Endothelial cell of umbilical vein (primary cell): Measurements from ENCODE around the gene PGR. TPM values are rescaled to one million over a fixed set of nuclear protein-coding genes. Genes with fewer than 3 reads are reported as not detected.

ENCODE experiments used
- BruUV-seq: library from RNA; stranded (reverse); fragments of 400-500 nt; replicated peaks from 2 replicates; lab custom pipeline; 2021; lab: Mats Ljungman, UMichigan
- CTCF ChIA-PET: fragments of 300-600, 350-600 bp; sonication (Branson Sonifier 250); formaldehyde crosslinking; loops from one replicate; lab custom pipeline; 2021; ENCODE audit warnings: antibody characterized with exemption, inconsistent platforms; lab: Charles Lee
- POLR2A ChIA-PET: fragments of 300-600, 350-600 bp; sonication (Branson Sonifier 250); formaldehyde crosslinking; loops from one replicate; lab custom pipeline; 2021; ENCODE audit warnings: antibody characterized with exemption, inconsistent platforms; lab: Charles Lee
- DNase-seq: peaks from one replicate; pipeline ENCODE4 v3.0.0-alpha.2; 2011; ENCODE audit warnings: low read depth, low spot score
- FAIRE-seq: peaks from 2 replicates; lab custom pipeline; 2011; peaks lifted over from hg19 to GRCh38; lab: Jason Lieb, UNC
- H2AFZ ChIP-seq: 2 replicates; pipeline ENCODE4 v1.6.0; 2012; ENCODE audit warnings: low read depth, low read length, control low read depth, inconsistent platforms
- H3K27ac ChIP-seq: 2 replicates; pipeline ENCODE4 v1.5.1; 2011; ENCODE audit warnings: low read depth, mild to moderate bottlenecking, control low read depth, low read length, moderate library complexity; ENCODE audit not compliant: insufficient read depth
- H3K27me3 ChIP-seq, 2 experiments: 2 replicates each; pipeline versions ENCODE4 v1.6.0 to v1.6.1; 2011; ENCODE audit warnings: low read length in 2 of 2, mixed read lengths in 1 of 2; ENCODE audit not compliant: control insufficient read depth in 2 of 2, insufficient read depth in 2 of 2
- H3K36me3 ChIP-seq, 2 experiments: 2 replicates in 1 of 2; 3 replicates in 1 of 2; pipeline ENCODE4 v1.5.1; 2011; ENCODE audit warnings: low read length in 2 of 2, mild to moderate bottlenecking in 1 of 2, moderate library complexity in 1 of 2; ENCODE audit not compliant: control insufficient read depth in 2 of 2, insufficient read depth in 2 of 2; ENCODE audit errors: extremely low read depth in 1 of 2
- H3K4me1 ChIP-seq: 3 replicates; pipeline ENCODE4 v1.5.1; 2011; ENCODE audit warnings: mild to moderate bottlenecking, low read length; ENCODE audit not compliant: control insufficient read depth, insufficient read depth; ENCODE audit errors: extremely low read depth
- H3K4me2 ChIP-seq: 2 replicates; pipeline ENCODE4 v1.6.1; 2011; ENCODE audit warnings: low read length, control low read depth, mixed read lengths; ENCODE audit not compliant: insufficient read depth
- H3K4me3 ChIP-seq, 3 experiments: fragments of 200-600 bp in 1 of 3; sonication (generic), shearing (Covaris generic) in 1 of 3; replicated peaks in 1 of 3; 2 replicates each; pipeline ENCODE4 v1.5.1; 2011 to 2016; ENCODE audit warnings: control low read depth in 3 of 3, low read length in 3 of 3, mild to moderate bottlenecking in 2 of 3, inconsistent platforms in 1 of 3, low read depth in 1 of 3, moderate library complexity in 1 of 3; ENCODE audit not compliant: insufficient read depth in 1 of 3
- H3K79me2 ChIP-seq: 2 replicates; pipeline ENCODE4 v1.6.0; 2012; ENCODE audit warnings: low read length, inconsistent platforms; ENCODE audit not compliant: control insufficient read depth, insufficient read depth
- H3K9ac ChIP-seq: replicated peaks from 2 replicates; pipeline ENCODE3; 2011; ENCODE audit warnings: low read length, control low read depth; ENCODE audit not compliant: insufficient read depth; ENCODE audit errors: extremely low read depth
- H3K9me1 ChIP-seq: replicated peaks from 3 replicates; pipeline ENCODE4 v1.6.0; 2011; ENCODE audit warnings: mild to moderate bottlenecking, low read length; ENCODE audit not compliant: control insufficient read depth, insufficient read depth; ENCODE audit errors: extremely low read depth
- H3K9me3 ChIP-seq: replicated peaks from 2 replicates; pipeline ENCODE4 v1.5.1; 2012; ENCODE audit warnings: low read length, inconsistent platforms; ENCODE audit not compliant: control insufficient read depth, insufficient read depth
- H4K20me1 ChIP-seq: replicated peaks from 2 replicates; pipeline ENCODE3; 2011; ENCODE audit warnings: mild to moderate bottlenecking, low read length; ENCODE audit not compliant: control insufficient read depth, insufficient read depth; ENCODE audit errors: extremely low read depth
- CTCF ChIP-seq, 2 donors: IDR thresholded peaks; 1 replicate in 1 of 2; 2 replicates in 1 of 2; pipeline ENCODE4 v1.5.1; 2011; ENCODE audit warnings: low read length in 2 of 2, mild to moderate bottlenecking in 2 of 2, moderate library complexity in 2 of 2, control low read depth in 1 of 2, inconsistent platforms in 1 of 2, low read depth in 1 of 2; ENCODE audit not compliant: insufficient read depth in 1 of 2; ENCODE audit errors: extremely low read depth in 1 of 2
- EZH2 ChIP-seq: IDR thresholded peaks from 2 replicates; pipeline ENCODE4 v1.6.1; 2012; ENCODE audit warnings: borderline replicate concordance, low read depth, mild to moderate bottlenecking, moderate library complexity, low read length, inconsistent platforms; ENCODE audit not compliant: severe bottlenecking
- FOS ChIP-seq: IDR thresholded peaks from 2 replicates; pipeline ENCODE4 v1.6.1; 2011; ENCODE audit warnings: mild to moderate bottlenecking, low read length, moderate library complexity, borderline replicate concordance; ENCODE audit not compliant: insufficient read depth
- GATA2 ChIP-seq: IDR thresholded peaks from 2 replicates; pipeline ENCODE4 v1.7.0; 2011; ENCODE audit warnings: low read depth, mild to moderate bottlenecking, moderate library complexity, mixed read lengths, low read length; ENCODE audit not compliant: insufficient read length, insufficient read depth
- JUN ChIP-seq: IDR thresholded peaks from 2 replicates; pipeline ENCODE4 v1.6.1; 2011; ENCODE audit warnings: borderline replicate concordance, low read depth; ENCODE audit not compliant: insufficient read length, insufficient read depth
- MYC ChIP-seq: IDR thresholded peaks from one replicate; pipeline ENCODE4 v1.6.1; 2011; ENCODE audit warnings: mild to moderate bottlenecking, low read depth, low read length
- POLR2A ChIP-seq: IDR thresholded peaks from 2 replicates; pipeline ENCODE4 v1.6.1; 2012; ENCODE audit warnings: low read depth, mild to moderate bottlenecking, control low read depth, low read length
- POLR2AphosphoS5 ChIP-seq: IDR thresholded peaks from 2 replicates; pipeline ENCODE4 v1.6.1; 2012; ENCODE audit warnings: low read depth, mild to moderate bottlenecking, control low read depth, low read length, moderate library complexity; ENCODE audit not compliant: insufficient read depth
- dilution Hi-C: fragments of 300-500 bp; cut with MboI; formaldehyde crosslinking; loops from one replicate; pipeline ENCODE4 v1.15.0; 2019; ENCODE audit warnings: low sequenced_read_pairs; ENCODE audit not compliant: extremely low pct_ligation_motif_present
- intact Hi-C: fragments of 100-400 bp; cut with micrococcal nuclease; formaldehyde crosslinking; loops from one replicate; pipeline ENCODE4 v1.10.0; 2022
- polyA plus RNA-seq, 4 experiments: library from polyadenylated mRNA; depleted of rRNA in 3 of 4; stranded (reverse) in 3 of 4; unstranded in 1 of 4; fragments of >200 nt; gene quantifications; 2 replicates each; pipeline versions ENCODE4 v1.2.1 to v1.2.3, GENCODE V29; 2011 to 2012; ENCODE audit warnings: missing spikeins in 1 of 4
- total RNA-seq: library from RNA; stranded (reverse); gene quantifications from 2 replicates; pipeline ENCODE4 v1.2.3, GENCODE V29; 2021
- TF ChIP-seq, protein P1 (sequence below): IDR thresholded peaks from 2 replicates; pipeline ENCODE4 v1.6.1; 2011; ENCODE audit not compliant: insufficient read depth, insufficient read length

Gene PGR
- total and polyA plus RNA-seq, 2 donors (not counting 3 experiments of a cell fraction or from before 2014, with no cell fraction given), result not detected

- Histone ChIP-seq H3K36me3 (no peaks in the 10 kb centered on the region), H3K79me2 (no peaks in the 10 kb centered on the region), H3K9me1 (no peaks in the 10 kb centered on the region), H3K4me3 (no peak overlapping the region), H3K9ac (no peak overlapping the region), H4K20me1 (no peaks in the 10 kb centered on the region), H3K4me2 (no peak overlapping the region), H3K4me1 (no peaks in the 10 kb centered on the region), H3K27ac (no peak overlapping the region), H3K27me3 (no peaks in the 10 kb centered on the region), H2AFZ (no peak overlapping the region), H3K9me3 (peaks cover 1% of the 10 kb centered on the region)
- no peak for FAIRE-seq
- TF ChIP-seq POLR2A (no peak), MYC (no peak), CTCF (IDR thresholded peaks at IDR 0.05; ENCODE audit: extremely low read depth in 1 of 2, insufficient read depth in 1 of 2, low read depth in 1 of 2, low read length in 2 of 2) (no peak), GATA2 (no peak), JUN (no peak), EZH2 (no peak), FOS (no peak), POLR2AphosphoS5 (no peak)
- TF ChIP-seq, protein P1, sequence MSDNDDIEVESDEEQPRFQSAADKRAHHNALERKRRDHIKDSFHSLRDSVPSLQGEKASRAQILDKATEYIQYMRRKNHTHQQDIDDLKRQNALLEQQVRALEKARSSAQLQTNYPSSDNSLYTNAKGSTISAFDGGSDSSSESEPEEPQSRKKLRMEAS, result no peak
- ChIA-PET POLR2A (no interaction called here), CTCF (no interaction called here)
- DNase-seq, result no peak
- dilution Hi-C loops, result no loop called here
- intact Hi-C loops, result no loop called here
- no TSS peak for BruUV-seq
Observed at GRCh38 chr11:101103433-101103832, 26.2 kb downstream of the PGR start.
